ENCODE results near the gene MLST8. TPM values are rescaled to one million over a fixed set of nuclear protein-coding genes. Genes with fewer than 3 reads are reported as not detected.
A peak's percentile ranks its signal among the peaks of the same experiment; 100 is the strongest.

Gene MLST8
- total and polyA plus RNA-seq, 9 donors, result 7.4 to 56.2 (median 28.4) TPM

DNA sequence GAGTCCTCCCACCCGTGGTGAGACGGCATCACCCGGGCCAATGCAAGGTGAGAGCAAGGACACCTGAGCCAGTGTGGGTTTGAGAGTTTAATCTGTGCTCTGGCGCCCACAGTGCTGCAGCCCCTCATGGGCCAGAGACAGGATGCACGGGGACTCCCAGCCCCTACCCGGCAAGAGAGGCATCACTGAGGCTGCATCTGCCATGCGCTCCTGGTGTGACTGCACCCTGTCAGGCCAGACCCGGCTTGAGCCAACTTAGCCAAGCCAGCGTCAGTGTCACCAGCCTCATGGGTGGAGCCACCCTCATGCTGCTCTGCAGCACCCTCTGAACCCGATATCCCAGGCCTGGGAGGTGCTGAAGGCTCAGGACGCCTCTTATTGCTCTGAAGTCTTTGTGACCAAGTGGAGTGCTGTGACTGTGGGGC, 6.7 kb downstream of the MLST8 start:
- H3K4me3 ChIP-seq, result no peak overlapping the region
- no peaks in the 10 kb centered on the region for H3K9me3 ChIP-seq
- TF ChIP-seq, protein P1, sequence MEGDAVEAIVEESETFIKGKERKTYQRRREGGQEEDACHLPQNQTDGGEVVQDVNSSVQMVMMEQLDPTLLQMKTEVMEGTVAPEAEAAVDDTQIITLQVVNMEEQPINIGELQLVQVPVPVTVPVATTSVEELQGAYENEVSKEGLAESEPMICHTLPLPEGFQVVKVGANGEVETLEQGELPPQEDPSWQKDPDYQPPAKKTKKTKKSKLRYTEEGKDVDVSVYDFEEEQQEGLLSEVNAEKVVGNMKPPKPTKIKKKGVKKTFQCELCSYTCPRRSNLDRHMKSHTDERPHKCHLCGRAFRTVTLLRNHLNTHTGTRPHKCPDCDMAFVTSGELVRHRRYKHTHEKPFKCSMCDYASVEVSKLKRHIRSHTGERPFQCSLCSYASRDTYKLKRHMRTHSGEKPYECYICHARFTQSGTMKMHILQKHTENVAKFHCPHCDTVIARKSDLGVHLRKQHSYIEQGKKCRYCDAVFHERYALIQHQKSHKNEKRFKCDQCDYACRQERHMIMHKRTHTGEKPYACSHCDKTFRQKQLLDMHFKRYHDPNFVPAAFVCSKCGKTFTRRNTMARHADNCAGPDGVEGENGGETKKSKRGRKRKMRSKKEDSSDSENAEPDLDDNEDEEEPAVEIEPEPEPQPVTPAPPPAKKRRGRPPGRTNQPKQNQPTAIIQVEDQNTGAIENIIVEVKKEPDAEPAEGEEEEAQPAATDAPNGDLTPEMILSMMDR (IDR thresholded peaks at IDR 0.05), result no peak
- no peak for TF ChIP-seq EP300 (IDR thresholded peaks at IDR 0.05)
- TF ChIP-seq POLR2A (IDR thresholded peaks at IDR 0.05), result no peak
- H3K36me3 ChIP-seq, result no peaks in the 10 kb centered on the region
- WGBS, 3 donors, result 72 to 82% (median 73%) methylated on average over 9 to 11 of the region's 11 CpGs
- no peak for DNase-seq
- H3K27me3 ChIP-seq, result no peaks in the 10 kb centered on the region
- H3K4me1 ChIP-seq (ENCODE audit: insufficient read depth), result peaks cover 8% of the 10 kb centered on the region
- intact Hi-C loops (cut with DNase I), result no loop called here
- H3K27ac ChIP-seq, result no peak overlapping the region

DNA sequence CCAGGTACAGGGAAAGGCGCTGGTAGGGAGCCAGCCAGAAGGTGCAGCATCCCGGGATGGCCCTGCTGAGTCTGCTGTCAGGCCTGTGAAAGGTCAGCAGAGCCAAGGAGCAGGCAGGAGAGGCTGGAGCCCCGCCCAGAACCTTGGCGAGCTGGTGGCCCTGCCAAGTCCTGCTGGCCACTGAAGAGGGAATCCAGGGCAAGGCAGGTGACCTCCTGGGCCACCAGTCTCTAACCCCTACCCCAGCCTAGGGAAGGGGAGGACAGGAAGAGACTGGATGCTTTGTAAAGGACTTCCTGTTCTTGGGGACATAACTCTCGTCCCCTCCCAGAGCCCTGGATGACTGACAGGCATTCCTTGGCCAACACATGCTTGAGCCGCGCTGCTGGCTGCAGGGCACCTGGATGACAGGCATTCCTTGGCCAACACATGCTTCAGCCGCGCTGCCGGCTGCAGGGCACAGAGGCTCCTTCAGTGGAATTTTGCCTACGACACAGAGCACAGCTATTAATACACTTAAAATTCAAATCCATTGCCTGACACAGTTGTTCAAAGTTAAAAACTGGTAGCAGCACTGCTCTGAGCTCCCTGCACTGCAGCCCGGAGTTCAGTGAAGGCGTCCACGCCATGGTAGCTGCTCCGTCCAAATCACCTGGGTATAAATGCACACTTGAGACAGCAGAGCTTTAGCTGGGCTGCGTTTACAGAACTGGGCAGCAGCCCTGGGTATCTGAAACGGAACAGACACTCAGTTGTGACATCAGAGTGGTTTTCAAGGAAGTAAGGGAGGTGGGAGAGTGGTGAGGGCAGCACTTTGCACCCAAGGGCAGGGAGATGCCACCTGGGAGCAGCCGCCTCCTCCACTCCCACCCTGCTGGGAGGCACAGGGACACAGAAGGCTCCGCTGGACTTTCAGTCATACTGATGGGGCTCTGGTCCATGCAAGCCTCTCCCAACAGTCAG, 7.4 kb downstream of the MLST8 start:
- intact Hi-C loops (cut with DNase I), result no loop called here
- Histone ChIP-seq H3K27me3 (no peaks in the 10 kb centered on the region), H3K4me1 (ENCODE audit: insufficient read depth) (peaks cover 8% of the 10 kb centered on the region), H3K36me3 (no peaks in the 10 kb centered on the region), H3K27ac (no peak overlapping the region), H3K9me3 (no peaks in the 10 kb centered on the region), H3K4me3 (no peak overlapping the region)
- TF ChIP-seq, protein P1 (IDR thresholded peaks at IDR 0.05), result no peak
- 61 to 70% (median 64%) methylated on average over 19 of the region's 19 CpGs for WGBS, 3 donors
- no peak for DNase-seq

DNA sequence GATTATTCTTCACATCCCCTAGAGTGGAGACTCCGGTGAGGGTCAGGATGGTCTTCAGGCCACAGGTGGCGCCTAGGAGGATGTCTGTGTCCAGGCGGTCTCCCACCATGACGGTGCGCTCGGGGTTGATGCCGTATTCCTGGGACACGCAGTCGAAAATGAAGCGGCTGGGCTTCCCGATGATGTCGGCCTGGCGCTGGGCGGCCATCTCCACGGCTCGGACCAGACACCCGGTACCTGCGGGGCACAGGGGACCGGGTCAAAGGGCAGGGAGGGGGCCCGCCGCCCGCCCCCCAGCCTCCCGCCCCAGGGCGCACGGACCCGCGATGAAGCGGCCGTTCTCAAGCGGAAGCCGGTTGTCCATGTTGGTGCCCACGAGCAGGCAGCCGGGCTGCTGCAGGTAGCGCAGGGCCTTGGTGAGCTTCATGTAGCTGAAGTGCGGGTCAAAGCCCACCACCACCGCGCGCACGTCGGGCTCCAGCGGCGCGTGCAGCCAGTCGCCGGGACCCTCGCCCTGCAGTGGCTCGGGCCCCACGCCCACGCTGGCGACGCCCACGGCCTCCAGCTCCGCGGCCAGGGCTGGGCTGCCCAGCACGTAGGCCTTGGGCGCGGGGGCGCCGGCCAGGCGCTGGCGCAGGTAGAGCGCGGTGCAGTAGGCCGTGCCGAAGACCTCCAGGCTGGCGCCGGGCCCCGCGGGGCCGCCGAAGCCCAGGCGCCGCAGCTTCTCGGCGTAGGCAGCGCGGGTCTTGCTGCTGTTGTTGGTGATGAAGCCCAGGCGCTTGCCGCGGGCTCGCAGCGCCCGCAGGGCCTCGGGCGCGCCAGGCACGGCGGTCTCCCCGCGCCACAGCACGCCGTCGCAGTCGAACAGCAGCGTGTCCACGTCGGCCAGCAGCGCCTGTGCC, 8.8 kb downstream of the MLST8 start:
- intact Hi-C loops (cut with DNase I), result no loop called here
- DNase-seq, result peak in 3 of 5 donors; percentile 35 to 58 (median 50)
- no peaks in the 10 kb centered on the region for H3K9me3 ChIP-seq

DNA sequence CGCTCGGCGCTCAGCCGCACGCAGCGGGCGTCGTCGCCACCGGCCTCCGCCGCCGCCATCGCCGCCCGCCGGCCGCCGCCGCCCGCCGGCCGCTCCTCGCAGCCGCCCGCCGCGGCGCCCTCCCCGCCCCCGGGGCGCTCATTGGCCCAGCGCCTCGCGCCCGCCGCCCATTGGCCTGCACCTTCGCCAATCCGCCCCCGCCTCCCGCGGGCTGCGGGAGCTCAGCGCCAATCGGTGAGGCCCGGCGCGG, 9.4 kb downstream of the MLST8 start, which contains the start of gene PGP:
PGP (minus strand) TSS at position 122 of the 250 bp plus-strand sequence; CDS start at position 59, 63 bp downstream.
- H3K4me1 ChIP-seq (ENCODE audit: insufficient read depth), result peaks cover 8% of the 10 kb centered on the region
- no peaks in the 10 kb centered on the region for H3K9me3 ChIP-seq
- WGBS, 3 donors, result 0% methylated on average over 6 to 48 of the region's 48 CpGs
- no peaks in the 10 kb centered on the region for H3K36me3 ChIP-seq
- DNase-seq, result no peak
- H3K27me3 ChIP-seq, result no peaks in the 10 kb centered on the region
- intact Hi-C loops (cut with DNase I), result no loop called here
- peak within 1 kb of the TSS; percentile 39 to 83 for H3K27ac ChIP-seq
- TF ChIP-seq POLR2A (IDR thresholded peaks at IDR 0.05), result no peak
- TF ChIP-seq, protein P1 (IDR thresholded peaks at IDR 0.05), result no peak
- no peak for TF ChIP-seq EP300 (IDR thresholded peaks at IDR 0.05)
- H3K4me3 ChIP-seq, result peak within 1 kb of the TSS; percentile 68

More for the DNA sequence above, 8.8 kb downstream of the MLST8 start:
- H3K4me1 ChIP-seq (ENCODE audit: insufficient read depth), result peaks cover 8% of the 10 kb centered on the region
- WGBS, 3 donors, result 0 to 1% (median 1%) methylated on average over 55 to 98 of the region's 98 CpGs
- peak overlapping the region; percentile 68 for H3K4me3 ChIP-seq
- H3K27ac ChIP-seq, result peak overlapping the region in 1 of 2 donors; percentile 39
- no peaks in the 10 kb centered on the region for H3K36me3 ChIP-seq
- TF ChIP-seq, protein P1 (IDR thresholded peaks at IDR 0.05), result no peak
- TF ChIP-seq POLR2A (IDR thresholded peaks at IDR 0.05), result no peak
- no peak for TF ChIP-seq EP300 (IDR thresholded peaks at IDR 0.05)
- H3K27me3 ChIP-seq, result no peaks in the 10 kb centered on the region

All from ovary (tissue), 9 donors.